ENCODE results near the gene ANKRD33B. TPM values are rescaled to one million over a fixed set of nuclear protein-coding genes. Genes with fewer than 3 reads are reported as not detected.

The ANKRD33B gene
- total and polyA plus RNA-seq, 9 of the 15 experiments (the other 6 are each of a cell fraction or from before 2014, with no cell fraction given): 0.10 to 1.7 (median 0.40) TPM

- TF ChIP-seq ZBTB33 (CRISPR knock-in tag; IDR thresholded peaks at IDR 0.05) (peak; percentile 50; the same call in 1 of the 2 replicates), LARP7 (IDR thresholded peaks at IDR 0.05) (no peak), IRF9 (tag; IDR thresholded peaks at IDR 0.05) (no peak), ZNF224 (CRISPR knock-in tag; IDR thresholded peaks at IDR 0.05) (no peak), SFPQ (IDR thresholded peaks at IDR 0.05; ENCODE audit: low read depth, low read length) (no peak), TGIF2 (CRISPR knock-in tag; IDR thresholded peaks at IDR 0.05) (no peak), DACH1 (IDR thresholded peaks at IDR 0.05; ENCODE audit: partially characterized antibody) (no peak), NFIX (CRISPR knock-in tag; IDR thresholded peaks at IDR 0.05; ENCODE audit: low read depth) (no peak), DEAF1 (CRISPR knock-in tag; IDR thresholded peaks at IDR 0.05) (no peak), SLC30A9 (CRISPR knock-in tag; IDR thresholded peaks at IDR 0.05) (no peak), SMARCE1 (IDR thresholded peaks at IDR 0.05) (peak; percentile 87), DIDO1 (tag; IDR thresholded peaks at IDR 0.05; ENCODE audit: low read depth) (no peak), RBM14 (IDR thresholded peaks at IDR 0.05; ENCODE audit: borderline replicate concordance, insufficient read depth, low read depth, low read length) (no peak), ID3 (CRISPR knock-in tag; IDR thresholded peaks at IDR 0.05) (no peak), ID3 (tag; IDR thresholded peaks at IDR 0.05) (peak; percentile 75; the same call in 1 of the 2 replicates), EWSR1 (IDR thresholded peaks at IDR 0.05; ENCODE audit: borderline replicate concordance, low read depth, partially characterized antibody) (no peak), ZNF766 (CRISPR knock-in tag; conservative IDR thresholded peaks at IDR 0.05) (peak; percentile 88), IRF1 (CRISPR knock-in tag; IDR thresholded peaks at IDR 0.05; ENCODE audit: borderline replicate concordance) (no peak), ZNF696 (CRISPR knock-in tag; conservative IDR thresholded peaks at IDR 0.05) (no peak)
These were observed 38.3 kb downstream of the ANKRD33B start (continued) for GRCh38 chr5:10602031-10602806.

Measured in K562 (cell line).